Ectodermal cell (in vitro differentiated cells): ENCODE results near the gene MIR17HG.

Source experiments
- H3K27ac ChIP-seq: 2 replicates; pipeline ENCODE4 v1.7.0; 2013; ENCODE audit warnings: mild to moderate bottlenecking, low read depth, low read length; ENCODE audit not compliant: insufficient read depth, poor library complexity, severe bottlenecking
- H3K27me3 ChIP-seq: 2 replicates; pipeline ENCODE4 v1.7.0; 2013; ENCODE audit warnings: mild to moderate bottlenecking, low read length; ENCODE audit not compliant: insufficient read depth, control insufficient read depth, poor library complexity, severe bottlenecking
- H3K36me3 ChIP-seq: one replicate; pipeline ENCODE4 v1.7.0; 2013; ENCODE audit warnings: low read length; ENCODE audit not compliant: control insufficient read depth, insufficient read depth
- H3K4me1 ChIP-seq: one replicate; pipeline ENCODE4 v1.7.0; 2013; ENCODE audit warnings: low read length; ENCODE audit not compliant: control insufficient read depth, insufficient read depth
- H3K4me3 ChIP-seq: 2 replicates; pipeline ENCODE4 v1.7.0; 2013; ENCODE audit warnings: low read depth, low read length, control low read depth; ENCODE audit not compliant: insufficient read depth
- H3K9me3 ChIP-seq: 2 replicates; pipeline ENCODE4 v1.7.0; 2013; ENCODE audit warnings: mild to moderate bottlenecking, low read length, moderate library complexity; ENCODE audit not compliant: control insufficient read depth
- whole genome bisulfite sequencing, 2 experiments: methylation state at CpG; one replicate each; pipeline ENCODE4 v1.1.7; 2013; ENCODE audit warnings: missing lambda C conversion rate in 2 of 2; 5-methylcytosine and 5-hydroxymethylcytosine counted together

The MIR17HG gene

DNA sequence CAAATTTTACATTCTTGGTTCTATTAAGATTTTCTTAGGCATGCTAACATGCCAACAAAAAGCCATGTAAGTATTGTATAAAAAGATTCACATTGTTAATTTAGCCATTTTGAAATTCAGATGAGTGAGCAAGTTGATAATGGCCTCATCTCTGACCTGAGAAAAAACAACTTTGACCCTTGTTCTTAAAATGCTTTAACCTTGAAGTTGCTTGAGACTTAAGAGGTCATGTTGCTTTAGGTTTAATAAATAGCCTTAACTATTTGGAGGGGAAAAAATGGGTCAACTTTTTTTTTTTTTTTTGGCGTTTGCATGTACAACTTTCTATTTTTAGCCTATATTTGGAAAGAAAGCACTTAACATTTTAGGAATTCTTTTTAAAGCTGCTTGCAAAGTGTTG is 6.0 kb downstream of the MIR17HG start:
- no peaks in the 10 kb centered on the region for H3K9me3 ChIP-seq
- peaks cover 49% of the 10 kb centered on the region for H3K36me3 ChIP-seq
- H3K27me3 ChIP-seq, result no peaks in the 10 kb centered on the region
- no peak overlapping the region for H3K4me3 ChIP-seq
- H3K4me1 ChIP-seq, result peaks cover 20% of the 10 kb centered on the region
- WGBS, 2 experiments, result no CpG with 5 or more reads among the region's 1 CpG
- H3K27ac ChIP-seq, result no peak overlapping the region

DNA sequence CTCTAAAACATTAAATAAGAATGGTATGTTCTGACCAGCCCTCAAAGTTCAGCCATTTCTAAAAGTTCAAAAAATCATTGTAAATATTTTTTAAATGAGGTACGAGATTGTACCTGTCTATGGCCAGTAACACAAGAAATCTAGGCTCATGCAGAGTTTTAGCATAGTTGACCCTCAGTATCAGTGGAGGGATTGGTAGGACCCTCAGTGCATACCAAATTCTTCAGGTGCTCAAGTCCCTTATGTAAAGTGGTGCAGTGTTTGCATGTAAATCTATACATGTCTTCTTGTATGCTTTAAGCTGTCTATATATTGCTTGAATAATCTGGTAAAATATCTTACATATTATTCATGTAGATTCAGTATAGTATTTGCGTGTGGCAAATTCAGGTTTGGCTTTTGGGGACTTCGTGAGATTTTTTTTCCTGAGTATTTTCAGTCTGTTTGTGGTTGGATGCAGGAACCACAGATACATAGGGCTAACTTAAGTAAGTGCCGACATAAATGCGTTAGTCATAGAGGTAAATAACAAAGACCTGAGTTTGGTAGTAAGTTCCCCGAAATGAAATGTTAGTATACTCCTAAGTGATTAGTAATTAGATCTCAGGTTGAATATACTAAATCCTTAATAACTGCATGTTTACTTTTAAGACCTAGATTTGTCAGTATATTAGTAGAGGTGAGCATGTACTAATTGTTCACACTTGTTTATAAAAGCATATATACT is 7.8 kb downstream of the MIR17HG start:
- Histone ChIP-seq H3K4me1 (peaks cover 20% of the 10 kb centered on the region), H3K36me3 (peaks cover 47% of the 10 kb centered on the region), H3K4me3 (no peak overlapping the region), H3K9me3 (no peaks in the 10 kb centered on the region), H3K27me3 (no peaks in the 10 kb centered on the region), H3K27ac (peak overlapping the region; percentile 45)
- 94 to 99% methylated on average over 5 to 6 of the region's 6 CpGs for WGBS, 2 experiments

DNA sequence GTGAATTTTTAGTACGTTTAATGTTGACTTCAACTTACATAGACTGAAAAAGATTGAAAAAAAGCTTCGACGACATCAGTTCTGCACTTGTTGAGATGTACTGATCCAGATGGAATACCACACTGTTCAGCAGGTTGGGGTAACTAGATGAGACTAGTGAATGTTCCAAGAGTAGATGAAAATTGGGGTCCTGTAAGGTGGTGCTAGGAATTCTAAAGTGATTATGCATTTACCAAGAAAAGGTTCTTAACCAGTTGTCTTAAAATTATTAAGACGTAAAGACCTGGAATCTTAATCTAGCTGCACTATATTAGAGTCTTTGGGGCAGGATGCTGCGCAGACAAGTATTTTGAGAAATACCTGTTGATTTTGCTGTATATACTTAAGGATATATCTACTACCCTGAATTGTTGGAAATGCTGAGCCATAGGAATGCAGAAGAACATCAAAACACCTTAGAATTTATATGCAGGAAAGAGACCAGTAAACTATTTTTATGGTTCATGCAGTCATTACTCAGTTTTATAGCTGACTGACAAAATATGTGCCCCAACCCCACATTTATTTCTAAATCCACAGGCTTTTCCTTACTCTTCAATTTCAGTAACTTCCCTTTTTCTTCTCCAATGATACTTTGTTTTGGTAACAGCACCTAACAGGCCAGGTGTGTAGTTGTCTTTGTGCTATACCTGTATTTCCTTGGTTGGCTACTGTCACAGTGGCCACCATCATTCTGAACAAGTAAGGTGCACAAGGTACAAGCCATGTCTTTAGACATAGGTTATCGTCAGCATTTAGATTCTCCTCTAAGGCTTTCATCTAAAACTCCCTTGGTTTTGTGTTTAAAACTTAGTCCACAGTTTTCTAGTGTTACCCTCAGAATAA is 8.6 kb downstream of the MIR17HG start:
- Histone ChIP-seq H3K9me3 (no peaks in the 10 kb centered on the region), H3K27ac (no peak overlapping the region), H3K27me3 (no peaks in the 10 kb centered on the region), H3K4me1 (peaks cover 15% of the 10 kb centered on the region), H3K36me3 (peaks cover 39% of the 10 kb centered on the region), H3K4me3 (no peak overlapping the region)
- 91 to 97% methylated on average over 5 to 6 of the region's 6 CpGs for WGBS, 2 experiments

DNA sequence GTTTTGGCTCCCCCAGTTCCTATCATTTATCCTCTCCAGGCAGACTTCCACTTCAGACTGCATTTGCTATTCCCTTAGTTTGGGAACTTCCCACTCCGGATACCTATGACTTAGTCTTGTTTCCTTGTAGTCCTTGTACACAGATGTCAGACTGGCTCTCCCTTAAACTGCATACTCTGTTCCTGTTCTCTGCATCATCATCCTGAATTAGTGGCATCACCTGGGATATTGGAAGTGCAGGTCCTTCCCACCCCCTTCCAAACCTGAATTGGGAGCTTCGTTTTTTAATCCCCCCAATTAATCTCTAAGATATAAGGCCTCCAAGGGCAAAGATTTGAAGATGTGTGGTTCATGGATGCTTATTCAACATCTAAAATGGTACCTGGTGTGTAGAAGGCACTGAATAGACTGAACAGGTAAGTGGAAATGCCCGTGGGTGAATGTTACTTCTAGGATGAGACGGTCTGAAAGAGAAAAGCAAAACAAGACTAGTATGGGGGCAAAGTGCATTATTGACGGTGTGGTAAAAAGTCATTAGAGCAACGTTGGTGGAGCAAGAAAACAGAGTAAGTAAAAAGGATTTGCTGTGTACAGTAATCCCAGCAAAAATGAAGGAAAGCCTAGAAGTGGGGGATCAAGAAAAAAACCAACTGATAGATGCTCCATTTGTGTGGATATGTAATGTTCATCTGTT is 9.6 kb downstream of the MIR17HG start:
- Histone ChIP-seq H3K36me3 (peaks cover 34% of the 10 kb centered on the region), H3K4me3 (no peak overlapping the region), H3K4me1 (peaks cover 5% of the 10 kb centered on the region), H3K27me3 (no peaks in the 10 kb centered on the region), H3K27ac (no peak overlapping the region), H3K9me3 (no peaks in the 10 kb centered on the region)
- 91% methylated on average over 5 to 6 of the region's 6 CpGs for WGBS, 2 experiments

DNA sequence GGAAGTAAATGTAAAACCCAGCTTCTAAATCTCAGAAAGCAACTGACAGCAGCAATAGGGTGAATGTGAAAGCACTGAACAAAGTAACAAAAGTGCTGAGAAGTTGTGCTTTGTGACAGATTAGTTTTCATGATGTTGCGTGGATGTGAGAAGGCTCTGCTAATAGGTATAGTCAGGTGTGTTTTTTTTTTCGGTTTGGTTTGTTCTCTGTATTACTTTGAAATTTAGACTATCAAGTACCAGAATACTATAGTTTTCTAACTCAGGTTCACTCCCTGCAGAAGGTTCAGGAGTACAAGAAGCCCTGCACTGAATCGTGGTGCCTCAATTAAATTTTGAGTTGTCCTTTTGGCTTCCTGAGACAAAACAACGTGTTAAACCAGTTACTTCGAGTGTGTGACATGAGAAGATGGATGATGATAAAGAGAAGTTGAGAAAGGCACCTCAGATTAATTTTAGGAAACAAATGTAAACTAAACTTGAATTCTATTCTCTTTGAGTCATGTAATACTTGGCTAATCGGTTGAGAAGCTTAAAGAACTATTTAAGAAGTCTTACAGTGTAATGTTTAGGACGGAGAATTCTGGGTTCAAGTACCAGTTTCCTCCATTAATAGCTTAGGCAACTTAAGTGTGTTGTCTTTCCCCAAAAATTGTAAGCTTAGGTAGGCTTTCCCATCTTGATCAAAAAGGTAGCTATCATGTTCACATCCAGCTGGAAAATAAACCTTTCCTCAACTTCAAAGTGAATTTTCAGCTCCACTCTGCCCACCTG is 10.3 kb downstream of the MIR17HG start:
- Histone ChIP-seq H3K27me3 (no peaks in the 10 kb centered on the region), H3K9me3 (no peaks in the 10 kb centered on the region), H3K4me1 (no peaks in the 10 kb centered on the region), H3K27ac (no peak overlapping the region), H3K36me3 (peaks cover 29% of the 10 kb centered on the region), H3K4me3 (no peak overlapping the region)
- WGBS, 2 experiments, result 92 to 93% methylated on average over 6 to 7 of the region's 7 CpGs

DNA sequence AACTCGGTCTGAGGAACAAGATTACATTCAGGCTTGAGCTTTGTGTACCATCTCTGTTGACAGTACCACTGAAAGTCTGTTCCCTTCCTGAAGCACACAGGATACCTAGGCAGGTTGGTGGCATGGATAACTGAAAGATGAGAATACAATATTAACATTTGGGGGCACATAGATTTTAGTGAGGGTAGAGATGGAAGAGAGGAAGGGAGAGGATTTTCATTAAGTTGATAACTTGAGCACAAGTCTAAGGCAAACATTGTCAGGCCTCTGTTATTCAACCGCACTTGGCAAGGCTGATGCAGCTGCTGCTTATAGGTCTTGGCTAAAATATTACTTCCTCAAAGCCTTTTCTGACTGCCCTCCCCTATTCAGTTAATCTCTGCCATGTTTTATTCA is 10.9 kb downstream of the MIR17HG start:
- WGBS, 2 experiments, result 87 to 92% methylated on average over 2 of the region's 2 CpGs
- no peaks in the 10 kb centered on the region for H3K9me3 ChIP-seq
- no peaks in the 10 kb centered on the region for H3K27me3 ChIP-seq
- H3K4me3 ChIP-seq, result no peak overlapping the region
- H3K4me1 ChIP-seq, result no peaks in the 10 kb centered on the region
- H3K36me3 ChIP-seq, result peaks cover 23% of the 10 kb centered on the region
- no peak overlapping the region for H3K27ac ChIP-seq

DNA sequence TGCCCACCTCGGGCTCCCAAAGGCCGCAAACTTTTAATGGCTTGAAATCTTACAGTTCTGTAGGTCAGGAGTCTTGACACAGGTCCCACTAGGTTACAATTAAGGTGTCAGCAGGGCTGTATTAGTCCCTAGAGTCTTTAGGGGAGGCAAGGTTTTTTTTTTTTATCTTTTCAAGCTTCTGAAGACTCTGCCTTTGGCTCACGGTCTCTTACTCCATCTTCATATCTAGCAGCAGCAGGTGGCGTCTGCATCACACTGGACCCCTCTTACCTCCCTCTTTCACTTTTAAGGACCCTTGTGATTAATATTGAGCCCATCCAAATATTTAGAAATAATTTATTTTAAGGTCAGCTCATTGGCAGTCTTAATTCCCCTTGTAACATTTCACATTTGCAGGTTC is 11.6 kb downstream of the MIR17HG start:
- Histone ChIP-seq H3K9me3 (no peaks in the 10 kb centered on the region), H3K36me3 (peaks cover 18% of the 10 kb centered on the region), H3K27me3 (no peaks in the 10 kb centered on the region), H3K27ac (no peak overlapping the region), H3K4me3 (no peak overlapping the region), H3K4me1 (no peaks in the 10 kb centered on the region)
- 85 to 88% methylated on average over 4 of the region's 4 CpGs for WGBS, 2 experiments

DNA sequence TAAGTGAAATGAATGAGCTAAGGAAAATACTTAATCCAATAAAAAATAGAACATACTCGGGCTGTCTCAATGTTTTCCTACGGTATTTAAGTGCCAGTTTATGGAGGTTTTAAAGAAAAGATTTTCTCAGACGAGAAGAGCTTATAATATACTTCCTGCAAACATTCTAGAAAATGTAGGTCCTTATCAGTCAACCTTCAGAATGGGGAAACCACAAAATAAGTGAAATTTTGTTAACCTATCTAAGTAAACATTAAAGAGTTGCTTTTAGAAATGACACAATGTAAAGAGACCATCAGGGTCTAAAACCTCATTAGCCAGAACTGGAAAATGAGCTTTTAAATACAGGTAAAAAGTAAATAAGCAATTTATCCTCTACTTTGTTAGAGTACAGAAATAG is 12.1 kb downstream of the MIR17HG start:
- H3K9me3 ChIP-seq, result no peaks in the 10 kb centered on the region
- no peak overlapping the region for H3K27ac ChIP-seq
- 95% methylated on average over 3 of the region's 3 CpGs; no CpG with 5 or more reads in 1 of the 2 experiments for WGBS, 2 experiments
- H3K4me3 ChIP-seq, result no peak overlapping the region
- peaks cover 13% of the 10 kb centered on the region for H3K36me3 ChIP-seq
- H3K27me3 ChIP-seq, result no peaks in the 10 kb centered on the region
- H3K4me1 ChIP-seq, result no peaks in the 10 kb centered on the region

DNA sequence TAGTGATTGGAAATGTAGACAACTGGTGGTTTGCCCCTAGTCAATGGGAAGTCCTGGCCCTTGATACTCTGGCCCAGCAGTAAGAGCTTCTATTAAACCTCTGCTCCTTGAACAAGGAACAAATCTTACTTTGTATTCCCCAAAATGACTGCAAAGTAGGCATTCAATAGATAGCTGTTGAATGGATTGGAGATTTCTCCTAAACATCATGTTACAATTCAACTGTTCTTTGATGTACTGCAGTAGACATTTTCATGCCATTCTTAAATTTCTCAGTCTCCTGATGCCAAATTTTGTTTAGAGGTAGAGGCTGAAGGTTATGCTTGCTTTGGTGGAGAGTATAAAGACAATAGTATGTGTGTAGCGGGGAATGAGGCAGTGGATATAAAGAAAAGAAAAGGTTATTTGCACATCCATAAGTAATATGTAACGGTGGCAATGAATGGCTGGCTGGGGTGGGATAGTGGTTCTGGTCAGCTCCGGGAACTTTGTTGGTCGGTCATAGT is 12.8 kb downstream of the MIR17HG start:
- no peak overlapping the region for H3K4me3 ChIP-seq
- no peaks in the 10 kb centered on the region for H3K4me1 ChIP-seq
- WGBS, 2 experiments, result 91 to 92% methylated on average over 4 of the region's 4 CpGs
- H3K27ac ChIP-seq, result no peak overlapping the region
- peaks cover 6% of the 10 kb centered on the region for H3K36me3 ChIP-seq
- H3K9me3 ChIP-seq, result no peaks in the 10 kb centered on the region
- no peaks in the 10 kb centered on the region for H3K27me3 ChIP-seq
